ACHN (cell line): ENCODE results near the gene ELFN2.
"Not testable (repeated sequence)": the region's sequence is repeated elsewhere in the genome, so short reads cannot be mapped to it uniquely, and the experiment has no call there.

Experiments used
- DNase-seq: peaks from one replicate; pipeline ENCODE4 v3.0.0-alpha.2; 2015
- in situ Hi-C: cut with HindIII; loops from 2 replicates; pipeline ENCODE4 v1.10.0; 2017; ENCODE audit warnings: low sequenced_read_pairs, low pct_ligation_motif_present, low pct_unique_long_range_greater_than_20kb

Gene ELFN2

DNA sequence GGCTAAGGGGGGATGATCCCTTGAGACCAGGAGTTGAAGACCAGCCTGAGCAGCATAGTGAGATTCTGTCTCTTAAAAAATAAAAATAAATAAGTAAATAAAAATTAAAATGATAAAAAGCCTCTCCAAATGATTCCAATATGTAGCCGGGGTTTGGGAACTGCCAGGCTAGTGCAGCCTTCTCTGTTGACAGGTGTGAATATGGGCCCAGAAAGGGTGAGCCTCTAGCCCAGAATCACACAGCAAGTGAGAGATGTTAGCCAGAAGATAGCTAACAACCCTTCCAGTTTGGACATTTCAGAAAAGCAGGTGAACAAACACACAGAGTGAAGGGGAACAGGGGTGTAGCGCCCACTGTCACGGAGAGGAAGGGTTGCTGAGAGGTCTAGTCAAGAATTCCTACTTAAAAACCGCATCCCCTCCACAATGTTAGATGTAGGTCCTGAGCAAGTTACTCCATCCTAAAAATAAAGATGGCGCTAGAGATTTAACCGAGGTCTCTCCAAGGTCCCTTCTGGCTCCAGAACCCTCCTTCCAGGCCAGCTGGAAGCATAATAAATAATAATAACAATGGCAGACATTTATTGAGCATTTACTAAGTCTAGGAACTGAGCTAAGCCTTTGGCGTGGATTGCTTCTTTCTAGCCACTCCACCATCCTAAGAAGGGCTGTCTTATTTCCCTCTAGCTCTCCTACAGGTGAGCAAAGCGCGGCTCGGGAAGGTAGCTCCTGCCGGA is 93.4 kb downstream of the ELFN2 start:
- in situ Hi-C loops: no loop called here

DNA sequence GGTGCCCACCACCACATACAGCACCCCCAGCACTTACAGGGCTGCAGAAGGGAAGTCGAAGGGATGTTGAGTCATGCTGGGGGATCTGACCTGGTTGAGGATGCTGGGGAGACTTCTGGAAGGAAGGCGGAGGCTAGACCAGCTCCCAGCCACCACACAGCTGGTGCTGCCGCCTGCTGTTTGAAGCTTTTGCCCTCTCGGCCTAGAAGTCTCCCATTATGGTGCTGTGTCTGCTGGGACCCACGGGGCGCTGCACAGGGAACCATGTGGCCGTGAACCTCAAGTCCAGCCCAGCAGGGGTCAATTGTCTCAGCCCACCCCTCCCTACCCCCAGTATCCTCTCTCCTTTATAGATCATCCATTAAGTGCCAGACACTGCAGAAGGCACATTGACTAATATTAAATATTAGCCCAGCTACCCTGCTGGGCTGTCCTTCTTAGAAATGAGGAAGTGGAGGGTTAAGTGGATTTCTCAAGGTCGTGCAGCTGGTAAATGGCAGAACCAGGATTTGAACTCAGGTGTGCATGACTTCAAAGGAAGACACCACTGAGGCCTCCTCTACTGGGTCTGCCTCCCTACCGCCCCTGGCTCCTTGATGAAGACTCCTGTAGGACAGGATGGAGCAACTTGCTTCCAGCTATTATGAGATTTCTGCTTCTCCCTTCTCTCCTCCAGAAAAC is 95.3 kb downstream of the ELFN2 start:
- in situ Hi-C loops: no loop called here
- peak; percentile 92 for DNase-seq

More for the DNA sequence above, 93.4 kb downstream of the ELFN2 start:
- no peak for DNase-seq

DNA sequence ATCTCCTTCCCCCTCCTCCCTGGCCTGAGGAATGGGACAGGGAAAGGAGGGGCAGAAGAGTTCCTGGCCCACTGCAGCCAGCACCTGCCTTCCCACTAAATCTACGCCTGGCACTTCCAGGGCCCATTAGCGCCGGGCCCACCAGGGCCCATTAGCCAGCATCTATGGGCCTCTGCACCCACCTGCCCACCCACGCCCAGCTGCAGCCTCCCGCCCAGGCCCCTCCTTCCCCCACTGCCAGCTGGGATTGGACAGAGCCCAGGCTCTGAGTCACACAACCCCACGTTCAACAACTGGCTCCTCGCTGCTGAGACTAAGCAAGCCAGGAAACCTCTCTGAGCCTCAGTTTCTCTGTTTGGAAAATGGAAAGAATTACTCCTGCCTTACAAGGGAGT is 96.2 kb downstream of the ELFN2 start:
- in situ Hi-C loops: no loop called here
- DNase-seq: peak; percentile 80

DNA sequence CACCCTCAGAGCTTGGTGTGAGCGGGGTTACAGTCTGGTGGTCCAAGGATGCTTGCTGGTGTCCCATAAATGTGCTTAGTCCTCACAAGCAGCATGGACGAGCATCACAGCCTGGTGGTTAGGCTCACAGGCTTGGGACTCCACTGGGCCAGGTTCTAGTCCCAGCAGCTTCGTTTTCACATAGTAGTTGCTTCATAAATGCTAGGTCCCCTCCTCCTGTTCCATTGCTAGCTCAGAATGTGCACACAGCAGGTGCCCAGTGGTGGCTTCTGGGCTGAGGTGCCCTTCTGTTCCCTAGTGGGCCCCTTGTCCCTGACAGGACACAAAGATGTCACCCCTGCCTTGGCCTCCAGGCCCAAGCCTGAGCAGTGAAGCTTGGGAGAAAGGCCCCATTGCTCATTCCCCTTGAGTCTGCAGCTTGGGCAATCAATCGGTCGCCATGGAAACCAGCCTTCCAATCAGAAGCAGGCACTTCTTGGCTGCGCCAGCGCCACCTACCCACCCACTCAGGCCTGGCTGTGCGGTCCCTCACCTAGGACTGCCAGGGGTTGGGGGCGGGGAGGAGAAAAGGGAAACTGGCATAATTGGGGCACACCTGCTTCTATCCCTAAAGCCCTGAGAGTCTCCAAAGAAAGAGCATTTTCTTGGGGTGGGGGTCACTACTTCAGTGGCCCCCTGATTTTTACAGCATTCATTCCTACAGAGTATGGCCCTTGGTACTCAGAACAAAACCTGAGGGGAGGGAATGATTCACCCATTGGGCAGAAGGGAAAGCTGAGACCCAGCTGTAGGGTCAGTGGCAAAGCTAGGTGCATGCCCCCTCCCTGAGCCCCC is 96.9 kb downstream of the ELFN2 start:
- in situ Hi-C loops: no loop called here
- DNase-seq: peak; percentile 94

DNA sequence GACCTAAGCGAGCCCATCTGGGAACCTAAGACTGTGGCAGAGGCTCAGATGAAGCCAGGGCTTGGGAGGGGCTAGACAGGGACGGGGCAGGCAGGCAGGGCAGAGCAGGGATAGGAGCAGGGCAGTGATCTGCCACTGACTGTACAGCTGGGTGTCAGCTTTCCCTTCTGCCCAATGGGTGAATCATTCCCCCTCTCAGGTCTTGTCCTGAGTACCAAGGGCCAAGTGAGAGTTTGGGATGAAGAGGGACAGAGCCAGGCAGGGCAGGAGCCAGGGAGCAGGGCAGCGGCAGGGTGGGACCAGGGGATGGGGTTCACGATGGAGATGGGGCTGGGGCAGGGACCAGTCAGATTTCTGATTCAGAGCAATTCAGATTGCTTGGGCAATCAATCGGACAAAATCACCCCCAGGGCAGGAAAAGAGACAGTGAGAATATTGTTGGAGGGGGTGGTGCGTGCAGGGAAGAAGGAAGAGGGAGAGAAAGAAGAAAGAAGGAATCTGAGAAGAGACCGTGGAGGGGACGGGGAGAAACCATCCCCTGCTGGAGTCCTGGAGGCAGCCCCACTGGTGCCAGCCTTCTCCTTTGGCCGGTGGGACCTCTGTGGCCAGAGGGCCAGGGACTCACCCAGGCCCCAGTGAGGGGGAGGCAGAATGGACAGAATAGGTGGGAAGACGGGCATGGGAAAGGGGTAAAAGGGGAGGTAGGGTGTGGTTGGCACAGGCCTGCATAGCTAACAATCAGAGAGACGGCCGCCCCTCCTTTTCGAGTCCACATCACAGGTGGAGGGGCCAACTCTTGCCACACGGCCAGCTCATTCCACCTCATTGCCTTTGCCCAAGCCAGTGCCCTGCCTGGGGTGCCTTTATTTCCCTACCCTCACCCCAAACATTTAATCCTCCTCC is 97.8 kb downstream of the ELFN2 start:
- peak; percentile 55 for DNase-seq
- in situ Hi-C loops: loop anchor here (10.0 kb wide), 1 partner anchor 65 kb away; no protein-coding TSS in a partner anchor

DNA sequence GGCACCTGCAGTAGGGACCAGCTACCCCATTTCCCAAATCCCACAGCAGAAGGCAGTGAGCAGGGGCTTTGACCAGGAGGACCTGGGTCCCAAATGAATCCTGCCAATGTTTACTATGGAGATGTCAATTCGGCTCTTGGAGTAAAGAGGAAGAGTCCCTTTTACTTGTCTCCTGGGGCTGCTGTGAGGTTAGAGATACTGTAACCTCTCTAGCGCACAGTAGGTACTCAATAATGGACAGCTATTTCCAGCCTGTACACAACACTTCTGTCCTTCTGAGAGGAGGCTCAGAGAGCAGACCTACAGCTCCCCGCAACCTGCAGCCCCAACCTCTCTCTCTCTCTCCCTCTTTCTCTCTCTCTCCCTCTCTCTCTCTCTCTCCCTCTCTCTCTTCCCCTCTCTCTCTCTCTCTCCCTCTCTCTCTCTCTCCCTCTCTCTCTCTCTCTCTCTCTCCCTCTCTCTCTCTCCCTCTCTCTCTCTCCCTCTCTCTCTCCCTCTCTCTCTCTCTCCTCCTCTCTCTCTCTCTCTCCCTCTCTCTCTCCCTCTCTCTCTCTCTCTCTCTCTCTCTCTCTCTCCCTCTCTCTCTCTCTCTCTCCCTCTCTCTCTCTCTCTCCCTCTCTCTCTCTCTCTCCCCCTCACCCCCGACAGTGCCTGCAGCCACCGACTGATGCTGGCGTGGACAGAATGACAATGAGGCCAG is 98.6 kb downstream of the ELFN2 start:
- in situ Hi-C loops: loop anchor here (10.0 kb wide), 1 partner anchor 66 kb away; no protein-coding TSS in a partner anchor
- not testable (repeated sequence) for DNase-seq

DNA sequence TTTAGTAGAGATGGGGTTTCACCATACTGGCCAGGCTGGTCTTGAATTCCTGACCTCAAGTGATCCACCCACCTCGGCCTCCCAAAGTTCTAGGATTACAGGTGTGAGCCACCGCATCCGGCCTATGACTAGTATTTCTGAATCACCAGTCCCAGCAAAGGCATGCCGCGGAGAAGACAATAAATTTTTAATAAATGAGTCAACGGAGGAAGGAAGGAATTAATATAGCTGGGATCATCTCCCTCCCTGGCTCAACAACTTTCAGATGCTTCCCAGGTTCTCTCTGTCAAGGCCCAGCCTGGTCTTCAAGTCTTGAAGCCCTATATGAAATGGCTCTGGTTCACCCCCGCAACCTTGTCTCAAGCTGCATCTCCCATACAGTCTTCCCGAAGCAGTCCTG is 99.3 kb downstream of the ELFN2 start:
- in situ Hi-C loops: loop anchor here (10.0 kb wide), 1 partner anchor 67 kb away; no protein-coding TSS in a partner anchor
- no peak for DNase-seq

DNA sequence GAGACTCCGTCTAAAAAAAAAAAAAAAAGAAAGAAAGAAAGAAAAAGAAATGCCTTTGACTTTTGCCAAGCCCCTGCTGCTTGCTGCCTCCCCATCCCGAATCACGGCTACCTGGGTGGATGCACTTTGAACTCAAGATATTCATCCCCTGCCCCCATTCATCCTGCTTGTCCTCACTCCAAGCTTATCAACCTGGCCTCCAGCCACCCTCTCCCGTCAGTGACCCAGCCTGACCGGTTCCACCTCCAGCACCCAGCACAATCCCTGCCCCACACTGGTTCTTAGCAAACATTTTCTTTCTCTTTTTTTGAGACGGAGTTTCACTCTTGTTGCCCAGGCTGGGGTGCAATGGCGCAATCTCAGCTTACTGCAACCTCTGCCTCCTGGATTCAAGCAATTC is 100.6 kb downstream of the ELFN2 start:
- in situ Hi-C loops: loop anchor here (10.0 kb wide), 1 partner anchor 68 kb away; no protein-coding TSS in a partner anchor
- DNase-seq: no peak

DNA sequence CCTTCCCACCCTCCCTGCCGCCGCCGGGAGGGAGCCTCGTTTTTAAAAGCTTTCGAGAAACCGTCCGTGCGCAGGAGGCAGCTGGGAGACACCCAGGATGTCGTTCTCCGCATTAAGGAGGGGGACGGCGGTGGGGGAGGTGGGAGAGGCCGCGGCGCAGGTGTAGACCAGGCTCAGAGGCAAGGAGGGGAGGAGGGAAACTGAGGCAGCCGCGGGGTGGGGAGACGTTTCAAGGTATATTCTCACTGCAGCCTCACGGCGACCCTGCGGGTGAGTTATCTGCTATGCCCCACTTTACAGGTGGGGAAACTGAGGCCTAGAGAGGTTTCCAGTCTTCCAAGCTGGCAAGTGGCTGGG is 102.3 kb downstream of the ELFN2 start:
- in situ Hi-C loops: loop anchor here (10.0 kb wide), 1 partner anchor 70 kb away; no protein-coding TSS in a partner anchor
- DNase-seq: no peak

DNA sequence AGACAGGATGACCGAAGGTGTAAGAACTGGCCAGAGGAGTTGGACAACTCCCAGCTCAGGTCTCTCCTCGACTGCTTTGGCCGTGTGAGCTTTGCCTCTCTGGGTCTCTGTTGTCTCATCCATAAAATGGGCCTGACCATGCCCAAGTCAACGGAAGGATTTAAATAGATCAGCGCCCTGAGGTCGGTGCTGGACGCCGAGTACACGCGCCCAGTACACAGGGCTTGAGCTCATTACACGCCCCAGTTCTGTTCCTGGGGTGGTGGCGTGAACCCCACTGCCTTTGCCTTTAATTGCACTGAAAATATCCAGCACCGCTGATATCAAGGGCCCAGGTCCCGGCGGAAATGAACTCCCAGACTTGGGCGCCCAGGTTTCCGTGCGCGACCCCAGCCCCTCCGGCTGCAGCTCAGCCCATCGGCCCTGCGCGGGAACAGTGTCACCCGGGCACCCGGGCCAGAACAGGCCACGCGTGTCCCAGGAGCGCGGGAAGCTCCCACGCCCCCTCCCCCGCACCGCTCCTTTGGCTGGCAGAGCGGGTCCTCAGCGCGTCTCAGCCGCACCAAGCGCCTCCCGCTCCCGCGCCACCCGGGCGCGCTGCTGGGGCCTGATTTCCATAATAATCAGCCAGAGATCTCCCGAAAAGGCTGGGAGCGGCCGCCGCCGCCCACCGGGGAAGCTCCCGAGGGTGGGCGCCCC is 102.8 kb downstream of the ELFN2 start:
- in situ Hi-C loops: loop anchor here (10.0 kb wide), 1 partner anchor 70 kb away; no protein-coding TSS in a partner anchor
- DNase-seq: no peak

DNA sequence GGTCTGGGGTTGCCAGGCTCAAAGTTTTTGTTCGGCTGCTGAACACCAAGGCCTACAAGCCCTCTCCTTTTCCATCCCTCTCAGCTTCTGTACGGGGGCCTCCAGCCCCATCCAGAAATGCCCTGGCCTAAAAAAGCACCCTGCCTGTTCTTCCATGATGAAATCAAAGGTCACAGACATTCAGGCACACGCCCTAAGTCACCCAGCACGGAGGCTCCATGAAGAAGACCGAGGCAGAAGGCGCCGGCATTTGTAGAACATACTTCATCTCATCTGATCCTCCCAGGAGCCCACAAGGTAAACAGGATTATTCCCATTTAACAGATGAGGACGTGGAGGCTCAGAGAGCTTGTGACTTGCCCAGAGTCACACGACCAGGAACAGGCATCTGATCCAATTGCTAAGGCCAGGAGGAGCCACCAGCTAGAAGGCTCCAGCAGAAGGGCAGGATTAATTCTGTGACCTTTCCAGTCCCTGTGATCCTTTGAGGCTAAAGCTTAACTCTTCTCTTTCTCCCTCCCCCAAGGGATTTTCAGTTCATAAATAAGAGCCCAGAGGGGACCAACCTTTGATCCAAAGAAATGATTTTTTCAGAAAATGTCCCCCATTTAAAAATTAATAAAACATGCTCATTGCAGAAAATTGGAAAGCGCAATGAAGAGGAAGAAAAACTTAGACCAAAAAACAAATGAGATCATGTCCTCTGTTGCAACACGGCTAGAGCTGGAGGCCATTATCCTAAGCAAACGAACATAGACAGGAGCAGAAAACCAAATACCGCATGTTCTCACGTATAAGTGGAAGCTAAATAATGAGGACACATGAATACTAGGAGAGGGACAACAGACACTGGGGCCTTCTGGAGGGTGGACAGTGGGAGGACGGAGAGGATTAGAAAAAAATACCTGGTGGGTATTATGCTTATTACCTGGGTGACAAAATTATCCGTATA is 106.3 kb downstream of the ELFN2 start:
- DNase-seq: no peak
- in situ Hi-C loops: loop anchor here (10.0 kb wide), 1 partner anchor 74 kb away; no protein-coding TSS in a partner anchor

DNA sequence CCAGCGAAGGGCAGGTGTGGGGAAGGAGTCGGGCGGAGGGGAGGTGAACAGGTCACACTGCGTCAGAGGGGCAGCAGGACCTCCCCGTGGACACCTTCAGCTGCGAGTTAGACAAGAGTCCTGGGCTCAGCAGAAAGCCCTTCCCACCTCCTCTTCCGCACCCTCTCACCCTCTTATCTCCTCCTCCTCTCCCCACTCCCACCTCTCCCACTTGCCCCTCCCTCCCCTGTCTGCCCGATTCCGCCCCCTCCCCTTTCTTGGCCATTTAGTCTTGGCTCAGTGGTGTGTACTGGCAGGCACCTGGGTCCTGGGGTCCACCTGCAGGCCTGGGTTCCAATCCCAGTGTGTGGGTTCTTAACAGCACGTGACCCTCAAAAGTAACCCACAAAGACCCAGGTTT is 107.8 kb downstream of the ELFN2 start:
- in situ Hi-C loops: no loop called here
- no peak for DNase-seq

DNA sequence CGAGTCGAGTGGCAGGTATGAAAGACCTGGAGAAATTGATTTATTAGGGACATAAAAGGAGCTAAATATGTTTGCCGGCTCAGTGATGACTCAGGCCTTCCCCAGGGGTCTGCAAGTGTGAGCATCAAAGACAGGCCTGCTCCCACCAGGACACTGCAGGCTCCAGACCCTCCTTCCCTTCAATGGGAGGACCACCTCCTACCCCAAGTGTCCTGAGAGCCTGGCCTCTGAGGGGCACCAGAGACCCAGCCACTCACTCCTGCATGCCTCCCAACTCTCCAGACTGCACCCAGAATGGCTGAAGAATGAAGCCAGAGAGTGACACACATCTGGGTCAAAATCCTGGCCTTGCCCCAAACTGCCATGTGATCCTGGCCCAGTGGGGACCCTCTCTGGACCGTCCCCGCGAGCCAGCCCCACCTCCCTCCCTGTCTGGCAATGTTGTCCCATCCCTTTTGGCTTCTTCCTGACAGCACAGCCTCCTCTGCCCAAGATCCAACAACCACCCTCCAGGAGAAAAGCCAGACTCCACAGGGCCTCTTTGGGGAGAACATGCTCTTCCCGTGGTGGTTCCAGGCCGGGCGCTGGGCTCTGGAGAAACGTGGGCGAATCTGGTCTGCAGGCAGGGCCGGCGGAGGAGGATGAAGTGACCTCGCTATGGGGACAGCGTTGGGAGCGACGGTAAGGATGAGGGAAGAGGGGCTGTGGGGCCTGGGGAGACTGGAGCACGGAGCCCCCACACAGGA is 108.7 kb downstream of the ELFN2 start:
- DNase-seq: no peak
- in situ Hi-C loops: no loop called here
